Upper lobe of left lung (tissue), 6 donors: ENCODE results near the gene MACROD2. TPM values are rescaled to one million over a fixed set of nuclear protein-coding genes. Genes with fewer than 3 reads are reported as not detected.

Experiments used
- ATAC-seq, 2 donors: fragments of 200-7000 bp; cut with Tn5 transposase; one replicate each; pipeline ENCODE4 v1.9.1; 2022; ENCODE audit warnings: mild to moderate bottlenecking in 2 of 2, moderate library complexity in 2 of 2; ENCODE audit not compliant: low FRiP score in 2 of 2
- DNase-seq, 2 donors: peaks; one replicate each; pipeline ENCODE4 v3.0.0-alpha.2; 2019 to 2020
- H3K27ac ChIP-seq, 4 donors: fragments of 200-600 bp; sonication (generic); one replicate each; pipeline ENCODE4 v1.5.1; 2016 to 2019
- H3K27me3 ChIP-seq, 4 donors: fragments of 200-600 bp; sonication (generic); one replicate each; pipeline ENCODE4 v1.5.1; 2017 to 2019
- H3K36me3 ChIP-seq, 4 donors: fragments of 200-600 bp; sonication (generic); one replicate each; pipeline ENCODE4 v1.5.1; 2016 to 2019
- H3K4me1 ChIP-seq, 4 donors: fragments of 200-600 bp; sonication (generic); one replicate each; pipeline ENCODE4 v1.5.1; 2018 to 2019
- H3K4me3 ChIP-seq, 4 donors: fragments of 200-600 bp; sonication (generic); one replicate each; pipeline ENCODE4 v1.5.1; 2017 to 2019; ENCODE audit warnings: mild to moderate bottlenecking in 2 of 4, moderate library complexity in 1 of 4
- H3K9me3 ChIP-seq, 4 donors: fragments of 200-600 bp; sonication (generic); one replicate each; pipeline ENCODE4 v1.5.1; 2018 to 2019
- EP300 ChIP-seq, 4 donors: sonication (generic); formaldehyde crosslinking; IDR thresholded peaks; one replicate each; pipeline ENCODE4 v1.5.1; 2017; ENCODE audit warnings: antibody characterized with exemption in 4 of 4, control low read depth in 2 of 4
- POLR2A ChIP-seq, 4 donors: fragments of 450-650 bp; IDR thresholded peaks; one replicate each; pipeline ENCODE4 v1.5.1; 2016 to 2017; ENCODE audit warnings: antibody characterized with exemption in 4 of 4, mild to moderate bottlenecking in 2 of 4
- POLR2AphosphoS5 ChIP-seq, 2 donors: sonication (generic); formaldehyde crosslinking; IDR thresholded peaks; one replicate each; pipeline ENCODE4 v1.5.1; 2017; ENCODE audit warnings: antibody characterized with exemption in 2 of 2
- WGBS, 2 donors: methylation state at CpG; one replicate each; pipeline ENCODE4 v1.1.5; 2017 to 2018; 5-methylcytosine and 5-hydroxymethylcytosine counted together
- total RNA-seq, 6 donors: library from RNA; depleted of rRNA in 4 of 6; stranded (reverse); fragments of >200 nt in 4 of 6; gene quantifications; one replicate each; pipeline versions ENCODE4 v1.1.0 to v1.2.1, GENCODE V29; 2016 to 2021
- TF ChIP-seq, protein P1 (sequence below), 6 experiments: fragments of 450-650 bp in 4 of 6; fragments of 200-600 bp in 2 of 6; sonication (generic) in 2 of 6; IDR thresholded peaks; one replicate each; pipeline ENCODE4 v1.5.1; 2016 to 2019; ENCODE audit warnings: antibody characterized with exemption in 6 of 6
- donor health status: DM: no; HTN: no; CAD: no; lungs with moderate emphysema.
- donor health status: DM: no; HTN: yes; CAD: no; lungs with severe emphysema.

Gene MACROD2
- total RNA-seq, 6 donors from 2014 or later = 20.7 to 84.3 (median 36.3) TPM

DNA sequence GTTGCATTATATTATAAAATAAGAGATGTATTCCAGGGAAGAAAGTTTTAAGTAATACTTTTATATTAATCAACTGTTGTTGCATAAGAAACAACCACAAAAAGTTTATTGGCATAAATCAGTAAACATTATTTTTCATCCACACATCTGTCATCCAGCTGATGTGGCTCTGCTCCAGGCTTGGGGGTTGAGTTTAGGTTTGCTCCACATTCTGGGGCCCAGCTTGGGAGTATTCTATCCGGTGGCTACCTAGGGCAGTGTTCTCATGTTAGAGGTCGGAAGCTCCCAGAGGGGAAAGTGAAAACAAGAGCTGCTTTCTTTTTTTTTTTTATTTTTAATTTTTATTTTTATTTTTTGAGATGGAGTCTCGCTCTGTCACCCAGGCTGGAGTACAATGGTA, 1070.5 kb downstream of the MACROD2 start:
- Histone ChIP-seq H3K27me3 (no peaks in the 10 kb centered on the region), H3K9me3 (no peaks in the 10 kb centered on the region), H3K4me3 (no peak overlapping the region), H3K4me1 (no peaks in the 10 kb centered on the region), H3K36me3 (no peaks in the 10 kb centered on the region), H3K27ac (no peak overlapping the region)
- DNase-seq (no peak), ATAC-seq (no peak)
- 78 to 83% methylated on average over 3 of the region's 3 CpGs for WGBS, 2 donors
- TF ChIP-seq EP300 (IDR thresholded peaks at IDR 0.05) (no peak), POLR2A (IDR thresholded peaks at IDR 0.05) (no peak), POLR2AphosphoS5 (IDR thresholded peaks at IDR 0.05) (no peak)
- TF ChIP-seq, protein P1, sequence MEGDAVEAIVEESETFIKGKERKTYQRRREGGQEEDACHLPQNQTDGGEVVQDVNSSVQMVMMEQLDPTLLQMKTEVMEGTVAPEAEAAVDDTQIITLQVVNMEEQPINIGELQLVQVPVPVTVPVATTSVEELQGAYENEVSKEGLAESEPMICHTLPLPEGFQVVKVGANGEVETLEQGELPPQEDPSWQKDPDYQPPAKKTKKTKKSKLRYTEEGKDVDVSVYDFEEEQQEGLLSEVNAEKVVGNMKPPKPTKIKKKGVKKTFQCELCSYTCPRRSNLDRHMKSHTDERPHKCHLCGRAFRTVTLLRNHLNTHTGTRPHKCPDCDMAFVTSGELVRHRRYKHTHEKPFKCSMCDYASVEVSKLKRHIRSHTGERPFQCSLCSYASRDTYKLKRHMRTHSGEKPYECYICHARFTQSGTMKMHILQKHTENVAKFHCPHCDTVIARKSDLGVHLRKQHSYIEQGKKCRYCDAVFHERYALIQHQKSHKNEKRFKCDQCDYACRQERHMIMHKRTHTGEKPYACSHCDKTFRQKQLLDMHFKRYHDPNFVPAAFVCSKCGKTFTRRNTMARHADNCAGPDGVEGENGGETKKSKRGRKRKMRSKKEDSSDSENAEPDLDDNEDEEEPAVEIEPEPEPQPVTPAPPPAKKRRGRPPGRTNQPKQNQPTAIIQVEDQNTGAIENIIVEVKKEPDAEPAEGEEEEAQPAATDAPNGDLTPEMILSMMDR (IDR thresholded peaks at IDR 0.05) = no peak

DNA sequence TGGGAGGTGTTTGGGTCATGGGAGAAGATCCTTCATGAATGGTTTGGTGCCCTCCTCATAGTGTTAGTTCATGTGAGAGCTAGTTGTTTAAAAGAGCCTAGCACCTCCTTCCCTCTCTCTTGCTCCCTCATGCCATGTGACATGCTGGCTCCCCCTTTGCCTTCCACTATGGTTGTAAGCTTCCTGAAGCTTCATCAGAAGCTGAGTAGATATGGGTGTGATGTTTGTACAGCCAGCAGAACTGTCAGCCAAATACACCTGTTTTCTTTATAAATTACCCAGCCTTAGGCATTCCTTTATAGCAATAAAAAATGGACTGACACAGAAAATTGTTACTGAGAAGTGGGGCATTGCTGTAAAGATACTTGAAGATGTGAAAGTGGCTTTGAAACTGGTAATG, 1073.2 kb downstream of the MACROD2 start:
- DNase-seq (no peak), ATAC-seq (no peak)
- Histone ChIP-seq H3K9me3 (no peaks in the 10 kb centered on the region), H3K27me3 (no peaks in the 10 kb centered on the region), H3K4me1 (no peaks in the 10 kb centered on the region), H3K36me3 (no peaks in the 10 kb centered on the region), H3K4me3 (no peak overlapping the region), H3K27ac (no peak overlapping the region)
- TF ChIP-seq, protein P1 (IDR thresholded peaks at IDR 0.05) = no peak

DNA sequence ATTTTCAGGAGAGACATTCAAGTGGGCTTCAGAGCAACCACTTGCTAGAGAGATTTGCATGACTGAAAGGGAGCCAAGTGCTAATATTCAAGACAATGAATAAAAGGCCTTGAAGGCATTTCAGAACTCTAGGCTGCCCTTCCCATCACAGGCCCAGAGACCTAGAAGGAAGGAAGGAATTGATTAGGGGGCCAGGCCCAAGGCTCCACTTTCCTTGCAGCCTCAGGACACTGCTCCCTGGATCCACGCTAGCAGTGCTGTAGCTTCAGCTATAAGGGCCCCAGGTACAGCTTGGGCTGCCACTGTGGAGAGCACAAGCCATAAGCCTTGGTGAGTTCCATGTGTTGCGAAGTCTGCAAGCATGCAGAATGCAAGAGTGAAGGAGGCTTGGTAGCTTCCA, 1074.0 kb downstream of the MACROD2 start:
- TF ChIP-seq POLR2A (IDR thresholded peaks at IDR 0.05) = no peak
- TF ChIP-seq, protein P1 (IDR thresholded peaks at IDR 0.05) = no peak
- ATAC-seq (no peak), DNase-seq (no peak)
- Histone ChIP-seq H3K4me3 (no peak overlapping the region), H3K36me3 (no peaks in the 10 kb centered on the region), H3K27me3 (no peaks in the 10 kb centered on the region), H3K27ac (no peak overlapping the region), H3K9me3 (no peaks in the 10 kb centered on the region), H3K4me1 (no peaks in the 10 kb centered on the region)
- WGBS, 2 donors = 83 to 100% methylated on average over 2 of the region's 2 CpGs

DNA sequence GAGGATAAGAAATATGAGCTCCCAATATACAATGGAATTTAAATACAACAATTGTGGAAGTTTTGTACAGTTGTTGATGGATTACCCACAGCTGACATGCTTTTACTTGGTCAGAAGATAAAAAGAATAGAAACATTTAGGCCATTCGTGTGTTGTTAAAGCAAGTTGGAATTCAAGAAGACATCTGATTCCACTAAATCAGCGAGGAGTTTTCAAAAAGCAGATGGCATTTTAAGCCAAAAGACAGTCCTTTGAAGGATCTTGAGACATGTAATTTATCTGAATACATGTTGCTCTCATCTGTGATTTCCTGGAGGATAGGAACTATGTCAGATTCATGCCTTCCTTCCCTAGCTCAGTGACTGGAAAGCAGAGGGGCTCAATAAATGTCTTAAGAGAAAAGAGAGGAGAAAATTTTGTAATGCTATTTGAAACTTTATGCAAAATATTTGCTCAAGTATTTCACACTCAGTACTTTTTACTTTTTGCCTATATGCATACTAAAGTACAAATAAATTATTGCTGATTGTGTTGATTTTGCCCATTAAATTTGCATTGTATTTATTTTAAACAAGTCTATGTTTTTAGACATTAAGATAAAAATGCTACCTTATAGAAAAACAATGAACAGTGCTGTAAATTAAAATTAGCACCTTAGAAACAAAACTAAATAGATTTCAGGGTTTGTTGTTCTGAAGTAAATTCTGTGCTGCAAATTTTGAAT, 1075.9 kb downstream of the MACROD2 start:
- ATAC-seq = no peak
- no peak for DNase-seq
- Histone ChIP-seq H3K27me3 (no peaks in the 10 kb centered on the region), H3K36me3 (no peaks in the 10 kb centered on the region), H3K9me3 (no peaks in the 10 kb centered on the region), H3K27ac (no peak overlapping the region), H3K4me3 (no peak overlapping the region), H3K4me1 (no peaks in the 10 kb centered on the region)
- TF ChIP-seq EP300 (IDR thresholded peaks at IDR 0.05) (no peak), POLR2AphosphoS5 (IDR thresholded peaks at IDR 0.05) (no peak), POLR2A (IDR thresholded peaks at IDR 0.05) (no peak)
- TF ChIP-seq, protein P1 (IDR thresholded peaks at IDR 0.05) = no peak
- WGBS, 2 donors = 74 to 75% methylated on average over 2 of the region's 2 CpGs

DNA sequence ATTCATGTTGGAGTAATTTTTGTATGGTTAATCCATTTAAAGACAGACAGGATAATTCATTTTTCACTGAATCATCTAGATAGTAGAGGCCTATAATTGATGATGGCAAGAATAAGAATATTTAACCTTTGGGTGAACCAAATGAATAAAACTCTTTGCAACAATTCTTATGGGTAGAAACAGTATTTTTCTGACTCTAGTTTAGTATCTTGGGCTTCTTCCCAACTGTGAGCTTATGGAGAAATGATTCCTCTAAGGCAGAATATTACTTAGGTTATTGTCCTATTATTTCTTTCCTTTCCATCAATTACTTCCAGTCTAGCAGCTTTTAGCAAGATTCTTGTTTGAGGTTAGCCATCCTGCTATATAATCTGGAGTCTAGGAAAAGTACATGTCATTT, 1077.0 kb downstream of the MACROD2 start:
- no peaks in the 10 kb centered on the region for H3K36me3 ChIP-seq
- no peak for ATAC-seq
- H3K4me1 ChIP-seq = no peaks in the 10 kb centered on the region
- no peak for DNase-seq
- H3K27me3 ChIP-seq = no peaks in the 10 kb centered on the region
- no peaks in the 10 kb centered on the region for H3K9me3 ChIP-seq
- no peak for TF ChIP-seq POLR2AphosphoS5 (IDR thresholded peaks at IDR 0.05)
- no peak for TF ChIP-seq POLR2A (IDR thresholded peaks at IDR 0.05)
- H3K27ac ChIP-seq = no peak overlapping the region
- H3K4me3 ChIP-seq = no peak overlapping the region
